Measurements from ENCODE around the gene CCSAP.

DNA sequence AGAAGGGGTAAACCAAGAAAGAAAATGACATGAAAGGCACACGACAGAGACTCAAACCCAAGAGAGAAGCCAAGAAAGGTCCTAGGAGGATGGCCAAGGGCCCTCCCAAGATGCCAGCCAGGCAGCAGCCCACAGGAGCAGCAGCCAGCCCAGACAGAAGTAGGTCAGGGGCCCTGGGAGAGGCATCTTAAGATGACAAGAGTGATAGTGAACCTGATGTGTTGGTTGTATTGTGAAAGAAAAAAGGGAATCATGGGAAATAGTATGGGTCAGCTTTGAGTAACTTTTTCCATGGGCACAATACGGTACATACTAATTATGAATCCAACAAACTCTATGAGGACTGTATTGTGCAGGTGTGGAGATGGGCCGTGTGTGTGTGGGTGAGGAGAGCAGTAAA, 3.3 kb downstream of the CCSAP start:
- TF ChIP-seq POLR2A (IDR thresholded peaks at IDR 0.05; ENCODE audit: low read depth, low read length) (no peak), SMC3 (IDR thresholded peaks at IDR 0.05; ENCODE audit: low read depth, low read length) (no peak), CEBPB (IDR thresholded peaks at IDR 0.05; ENCODE audit: low read depth, low read length) (no peak)
- TF ChIP-seq, protein P1, sequence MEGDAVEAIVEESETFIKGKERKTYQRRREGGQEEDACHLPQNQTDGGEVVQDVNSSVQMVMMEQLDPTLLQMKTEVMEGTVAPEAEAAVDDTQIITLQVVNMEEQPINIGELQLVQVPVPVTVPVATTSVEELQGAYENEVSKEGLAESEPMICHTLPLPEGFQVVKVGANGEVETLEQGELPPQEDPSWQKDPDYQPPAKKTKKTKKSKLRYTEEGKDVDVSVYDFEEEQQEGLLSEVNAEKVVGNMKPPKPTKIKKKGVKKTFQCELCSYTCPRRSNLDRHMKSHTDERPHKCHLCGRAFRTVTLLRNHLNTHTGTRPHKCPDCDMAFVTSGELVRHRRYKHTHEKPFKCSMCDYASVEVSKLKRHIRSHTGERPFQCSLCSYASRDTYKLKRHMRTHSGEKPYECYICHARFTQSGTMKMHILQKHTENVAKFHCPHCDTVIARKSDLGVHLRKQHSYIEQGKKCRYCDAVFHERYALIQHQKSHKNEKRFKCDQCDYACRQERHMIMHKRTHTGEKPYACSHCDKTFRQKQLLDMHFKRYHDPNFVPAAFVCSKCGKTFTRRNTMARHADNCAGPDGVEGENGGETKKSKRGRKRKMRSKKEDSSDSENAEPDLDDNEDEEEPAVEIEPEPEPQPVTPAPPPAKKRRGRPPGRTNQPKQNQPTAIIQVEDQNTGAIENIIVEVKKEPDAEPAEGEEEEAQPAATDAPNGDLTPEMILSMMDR (conservative IDR thresholded peaks at IDR 0.05; ENCODE audit: low read depth, low read length): no peak

Data from IMR-90 (cell line).